Liver (tissue), 9 donors: ENCODE results near the gene PRKCD. TPM values are rescaled to one million over a fixed set of nuclear protein-coding genes. Genes with fewer than 3 reads are reported as not detected.

ENCODE experiments used
- DNase-seq: peaks from one replicate; pipeline ENCODE4 v3.0.0-alpha.2; 2017; ENCODE audit warnings: low spot score
- H3K27ac ChIP-seq, 2 donors: one replicate each; pipeline ENCODE4 v1.7.0; 2013; ENCODE audit warnings: inconsistent platforms in 2 of 2, low read length in 2 of 2, control low read depth in 1 of 2, low read depth in 1 of 2, mild to moderate bottlenecking in 1 of 2
- H3K27me3 ChIP-seq, 4 donors: one replicate each; pipeline versions ENCODE4 v1.6.1 to v1.7.0; 2013; ENCODE audit warnings: low read length in 3 of 4, inconsistent platforms in 1 of 4, mild to moderate bottlenecking in 1 of 4, moderate library complexity in 1 of 4; ENCODE audit not compliant: control insufficient read depth in 4 of 4, insufficient read depth in 4 of 4
- H3K36me3 ChIP-seq, 4 donors: one replicate each; pipeline versions ENCODE4 v1.6.1 to v1.7.0; 2013; ENCODE audit warnings: low read length in 3 of 4, mild to moderate bottlenecking in 3 of 4, low read depth in 1 of 4, moderate library complexity in 1 of 4; ENCODE audit not compliant: control insufficient read depth in 4 of 4, insufficient read depth in 3 of 4
- H3K4me1 ChIP-seq, 4 donors: one replicate each; pipeline versions ENCODE4 v1.6.1 to v1.7.0; 2013; ENCODE audit warnings: low read length in 3 of 4, mild to moderate bottlenecking in 3 of 4, moderate library complexity in 1 of 4; ENCODE audit not compliant: control insufficient read depth in 4 of 4, insufficient read depth in 4 of 4
- H3K4me3 ChIP-seq, 3 donors: one replicate each; pipeline versions ENCODE4 v1.6.1 to v1.7.0; 2013; ENCODE audit warnings: low read length in 3 of 3, control low read depth in 1 of 3, low read depth in 1 of 3, mild to moderate bottlenecking in 1 of 3
- H3K9ac ChIP-seq, 2 donors: one replicate each; pipeline ENCODE4 v1.7.0; 2013; ENCODE audit warnings: low read length in 2 of 2, mild to moderate bottlenecking in 2 of 2, moderate library complexity in 2 of 2, control low read depth in 1 of 2, low read depth in 1 of 2
- H3K9me3 ChIP-seq, 4 donors: one replicate each; pipeline versions ENCODE4 v1.6.1 to v1.7.0; 2013; ENCODE audit warnings: low read length in 3 of 4; ENCODE audit not compliant: control insufficient read depth in 4 of 4
- EGR1 ChIP-seq, 2 donors: IDR thresholded peaks; 2 replicates each; pipeline ENCODE4 v1.6.1; 2016 to 2018; ENCODE audit warnings: antibody characterized with exemption in 2 of 2, low read depth in 2 of 2
- FOXA1 ChIP-seq: IDR thresholded peaks from 2 replicates; pipeline ENCODE4 v1.6.1; 2016; ENCODE audit warnings: antibody characterized with exemption
- FOXA2 ChIP-seq: IDR thresholded peaks from 2 replicates; pipeline ENCODE4 v1.6.1; 2016; ENCODE audit warnings: antibody characterized with exemption
- GABPA ChIP-seq, 2 donors: IDR thresholded peaks in 1 of 2; conservative IDR thresholded peaks in 1 of 2; 2 replicates each; pipeline ENCODE4 v1.6.1; 2016; ENCODE audit warnings: antibody characterized with exemption in 2 of 2, mild to moderate bottlenecking in 1 of 2, moderate library complexity in 1 of 2
- HNF4A ChIP-seq, 2 donors: conservative IDR thresholded peaks; 2 replicates each; pipeline ENCODE4 v1.6.1; 2016; ENCODE audit warnings: antibody characterized with exemption in 2 of 2, mild to moderate bottlenecking in 2 of 2
- HNF4G ChIP-seq: IDR thresholded peaks from 2 replicates; pipeline ENCODE4 v1.6.1; 2016; ENCODE audit warnings: antibody characterized with exemption
- JUND ChIP-seq, 2 donors: IDR thresholded peaks; 2 replicates each; pipeline ENCODE4 v1.6.1; 2016; ENCODE audit warnings: antibody characterized with exemption in 2 of 2
- NR2F2 ChIP-seq: IDR thresholded peaks from 2 replicates; pipeline ENCODE4 v1.6.1; 2016; ENCODE audit warnings: antibody characterized with exemption
- RAD21 ChIP-seq, 2 donors: IDR thresholded peaks; 2 replicates each; pipeline ENCODE4 v1.6.1; 2016; ENCODE audit warnings: antibody characterized with exemption in 2 of 2, mild to moderate bottlenecking in 2 of 2
- RXRA ChIP-seq, 2 donors: IDR thresholded peaks; 2 replicates each; pipeline ENCODE4 v1.6.1; 2017 to 2018; ENCODE audit warnings: antibody characterized with exemption in 2 of 2, mild to moderate bottlenecking in 1 of 2
- SP1 ChIP-seq: IDR thresholded peaks from 2 replicates; pipeline ENCODE4 v1.6.1; 2018; ENCODE audit warnings: antibody characterized with exemption, mild to moderate bottlenecking
- TAF1 ChIP-seq: conservative IDR thresholded peaks from 2 replicates; pipeline ENCODE4 v1.6.1; 2016; ENCODE audit warnings: antibody characterized with exemption, mild to moderate bottlenecking
- YY1 ChIP-seq: IDR thresholded peaks from 2 replicates; pipeline ENCODE4 v1.6.1; 2016; ENCODE audit warnings: antibody characterized with exemption, mild to moderate bottlenecking
- WGBS: extraction: QIAGEN DNeasy Blood & Tissue Kit; methylation state at CpG from one replicate; pipeline ENCODE4 v1.1.7; 2013; 5-methylcytosine and 5-hydroxymethylcytosine counted together
- polyA plus RNA-seq, 2 donors: library from polyadenylated mRNA; stranded (reverse) in 1 of 2; unstranded in 1 of 2; fragments of 200-250 nt in 1 of 2; fragments of >200 nt in 1 of 2; fragmentation: Nextera tagmentation in 1 of 2; extraction: Ambion mirVana in 1 of 2; gene quantifications; one replicate each; pipeline versions ENCODE4 v1.2.1 to v1.2.3, GENCODE V29; 2013 to 2015
- total RNA-seq, 2 donors: library from RNA; depleted of rRNA; stranded (reverse); fragments of >200 nt; gene quantifications; one replicate each; pipeline ENCODE4 v1.2.3, GENCODE V29; 2014
- TF ChIP-seq, protein P1 (sequence below): fragments of 150-350 bp; IDR thresholded peaks from 2 replicates; pipeline ENCODE4 v1.5.1; 2017; ENCODE audit warnings: improper control_type of control experiment, low read depth, low read length; ENCODE audit not compliant: missing input control
- TF ChIP-seq, protein P2 (sequence below): IDR thresholded peaks from 2 replicates; pipeline ENCODE4 v1.6.1; 2016; ENCODE audit warnings: antibody characterized with exemption
- TF ChIP-seq, protein P3 (sequence below): IDR thresholded peaks from 2 replicates; pipeline ENCODE4 v1.6.1; 2016; ENCODE audit warnings: antibody characterized with exemption
- TF ChIP-seq, protein P4 (sequence below): IDR thresholded peaks from 2 replicates; pipeline ENCODE4 v1.6.1; 2016; ENCODE audit warnings: antibody characterized with exemption
- donor health status: healthy.
- donor health status: healthy.
- donor health status: healthy.
- donor health status: healthy.
- donor health status: healthy.

The PRKCD gene
- total and polyA plus RNA-seq, 4 donors = 3.1 to 7.3 (median 3.4) TPM

DNA sequence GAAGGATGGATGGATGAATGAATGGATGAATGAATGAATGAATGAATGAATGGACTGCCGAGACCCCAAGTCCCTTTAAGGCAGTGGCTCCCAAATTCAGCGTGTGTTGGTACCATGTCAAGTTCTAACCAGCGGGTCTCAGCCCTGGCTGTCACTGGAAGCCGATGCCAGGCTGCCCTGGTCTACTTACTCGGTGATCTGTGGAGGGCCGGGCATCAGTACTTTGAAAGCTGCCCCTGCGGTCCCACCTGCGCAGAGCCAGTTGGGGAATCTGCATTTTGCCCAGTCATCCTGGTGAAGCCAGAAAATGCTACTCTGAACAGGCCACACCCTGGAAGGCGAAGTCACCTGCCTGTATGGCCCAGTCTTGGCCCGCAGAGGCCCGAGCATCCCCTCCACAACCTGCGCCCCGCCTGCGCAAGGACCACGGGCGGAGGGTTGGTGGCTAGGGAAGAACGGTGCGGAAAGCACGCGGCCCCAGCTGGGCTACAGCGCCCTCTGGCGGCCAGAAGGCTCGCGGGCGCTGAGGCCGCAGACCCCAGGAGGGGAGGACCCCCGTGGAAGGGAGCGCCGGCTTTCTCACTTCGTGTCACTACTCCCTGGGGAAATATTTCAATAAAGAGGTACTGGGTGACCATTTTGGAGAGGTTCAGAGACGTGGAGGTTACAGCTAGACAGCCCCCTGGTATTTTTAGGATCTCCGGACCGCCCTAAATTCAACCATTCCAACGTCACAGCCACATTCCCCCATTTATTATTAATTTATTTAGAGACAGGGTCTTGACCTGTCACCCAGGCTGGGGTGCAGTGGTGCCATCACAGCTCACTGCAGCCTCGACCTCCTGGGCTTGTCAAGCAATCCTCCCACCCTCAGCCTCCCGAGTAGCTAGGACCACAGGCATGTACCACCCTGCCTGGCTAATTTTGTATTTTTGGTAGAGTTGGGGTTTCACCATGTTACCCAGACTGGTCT, 34.9 kb downstream of the PRKCD start:
- WGBS = 25% methylated on average over 36 of the region's 36 CpGs
- Histone ChIP-seq H3K4me3 (no peak overlapping the region), H3K4me1 (peaks cover 0 to 4% (median 1%) of the 10 kb centered on the region in 4 donors), H3K27ac (no peak overlapping the region), H3K36me3 (no peaks in the 10 kb centered on the region), H3K9ac (no peak overlapping the region), H3K27me3 (no peaks in the 10 kb centered on the region), H3K9me3 (no peaks in the 10 kb centered on the region)
- TF ChIP-seq YY1 = no peak
- peak; percentile 90 to 94 for TF ChIP-seq RAD21 (IDR thresholded peaks at IDR 0.05)
- TF ChIP-seq, protein P1, sequence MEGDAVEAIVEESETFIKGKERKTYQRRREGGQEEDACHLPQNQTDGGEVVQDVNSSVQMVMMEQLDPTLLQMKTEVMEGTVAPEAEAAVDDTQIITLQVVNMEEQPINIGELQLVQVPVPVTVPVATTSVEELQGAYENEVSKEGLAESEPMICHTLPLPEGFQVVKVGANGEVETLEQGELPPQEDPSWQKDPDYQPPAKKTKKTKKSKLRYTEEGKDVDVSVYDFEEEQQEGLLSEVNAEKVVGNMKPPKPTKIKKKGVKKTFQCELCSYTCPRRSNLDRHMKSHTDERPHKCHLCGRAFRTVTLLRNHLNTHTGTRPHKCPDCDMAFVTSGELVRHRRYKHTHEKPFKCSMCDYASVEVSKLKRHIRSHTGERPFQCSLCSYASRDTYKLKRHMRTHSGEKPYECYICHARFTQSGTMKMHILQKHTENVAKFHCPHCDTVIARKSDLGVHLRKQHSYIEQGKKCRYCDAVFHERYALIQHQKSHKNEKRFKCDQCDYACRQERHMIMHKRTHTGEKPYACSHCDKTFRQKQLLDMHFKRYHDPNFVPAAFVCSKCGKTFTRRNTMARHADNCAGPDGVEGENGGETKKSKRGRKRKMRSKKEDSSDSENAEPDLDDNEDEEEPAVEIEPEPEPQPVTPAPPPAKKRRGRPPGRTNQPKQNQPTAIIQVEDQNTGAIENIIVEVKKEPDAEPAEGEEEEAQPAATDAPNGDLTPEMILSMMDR = peak; percentile 82
- DNase-seq = peak; percentile 69

DNA sequence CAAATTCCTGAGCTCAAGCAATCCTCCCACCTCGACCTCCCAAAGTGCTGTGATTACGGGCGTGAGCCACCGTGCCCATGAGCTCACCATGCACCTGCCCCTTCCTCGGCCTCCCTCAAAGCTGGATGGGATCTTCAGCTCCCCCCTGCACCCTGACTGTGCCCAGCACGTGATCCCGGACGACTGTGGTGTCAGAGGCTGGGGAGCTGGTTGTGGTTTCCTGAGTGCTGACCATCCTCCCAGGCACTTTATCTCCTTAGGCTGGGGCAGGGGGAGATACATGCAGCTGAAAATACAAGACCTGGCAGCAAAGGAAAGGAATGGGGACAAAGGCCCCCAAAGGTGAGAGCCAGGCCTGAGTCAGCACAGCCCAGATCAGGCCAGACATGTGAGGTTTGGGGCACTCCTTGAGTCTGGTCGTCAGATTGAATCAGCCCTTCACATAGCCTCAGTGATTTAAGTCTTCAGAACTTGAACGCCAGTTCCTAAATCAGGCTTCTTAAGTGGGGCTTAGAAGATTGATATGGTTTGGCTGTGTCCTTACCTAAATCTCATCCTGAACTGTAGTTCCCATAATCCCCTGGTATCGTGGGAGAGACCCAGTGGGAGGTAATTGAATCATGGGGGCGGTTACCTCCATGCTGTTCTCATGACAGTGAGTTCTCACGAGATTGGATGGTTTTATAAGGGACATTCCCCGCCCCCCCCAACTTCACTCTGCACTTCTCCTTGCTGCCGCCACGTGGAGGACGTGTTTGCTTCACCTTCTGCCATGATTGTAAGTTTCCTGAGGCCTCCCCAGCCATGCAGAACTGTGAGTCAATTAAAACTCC, 35.8 kb downstream of the PRKCD start:
- Histone ChIP-seq H3K36me3 (no peaks in the 10 kb centered on the region), H3K9ac (no peak overlapping the region), H3K27me3 (no peaks in the 10 kb centered on the region), H3K9me3 (no peaks in the 10 kb centered on the region), H3K27ac (no peak overlapping the region), H3K4me1 (peaks cover 0 to 4% (median 1%) of the 10 kb centered on the region in 4 donors), H3K4me3 (no peak overlapping the region)
- no peak for TF ChIP-seq FOXA2
- TF ChIP-seq YY1 = no peak
- TF ChIP-seq TAF1 = no peak
- TF ChIP-seq HNF4G = no peak
- no peak for TF ChIP-seq SP1
- no peak for TF ChIP-seq GABPA (IDR thresholded peaks at IDR 0.05 in 1 of 2, conservative IDR thresholded peaks at IDR 0.05 in 1 of 2)
- TF ChIP-seq NR2F2 = no peak
- TF ChIP-seq, protein P2, sequence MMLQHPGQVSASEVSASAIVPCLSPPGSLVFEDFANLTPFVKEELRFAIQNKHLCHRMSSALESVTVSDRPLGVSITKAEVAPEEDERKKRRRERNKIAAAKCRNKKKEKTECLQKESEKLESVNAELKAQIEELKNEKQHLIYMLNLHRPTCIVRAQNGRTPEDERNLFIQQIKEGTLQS = no peak
- 71% methylated on average over 17 of the region's 17 CpGs for WGBS
- no peak for DNase-seq

DNA sequence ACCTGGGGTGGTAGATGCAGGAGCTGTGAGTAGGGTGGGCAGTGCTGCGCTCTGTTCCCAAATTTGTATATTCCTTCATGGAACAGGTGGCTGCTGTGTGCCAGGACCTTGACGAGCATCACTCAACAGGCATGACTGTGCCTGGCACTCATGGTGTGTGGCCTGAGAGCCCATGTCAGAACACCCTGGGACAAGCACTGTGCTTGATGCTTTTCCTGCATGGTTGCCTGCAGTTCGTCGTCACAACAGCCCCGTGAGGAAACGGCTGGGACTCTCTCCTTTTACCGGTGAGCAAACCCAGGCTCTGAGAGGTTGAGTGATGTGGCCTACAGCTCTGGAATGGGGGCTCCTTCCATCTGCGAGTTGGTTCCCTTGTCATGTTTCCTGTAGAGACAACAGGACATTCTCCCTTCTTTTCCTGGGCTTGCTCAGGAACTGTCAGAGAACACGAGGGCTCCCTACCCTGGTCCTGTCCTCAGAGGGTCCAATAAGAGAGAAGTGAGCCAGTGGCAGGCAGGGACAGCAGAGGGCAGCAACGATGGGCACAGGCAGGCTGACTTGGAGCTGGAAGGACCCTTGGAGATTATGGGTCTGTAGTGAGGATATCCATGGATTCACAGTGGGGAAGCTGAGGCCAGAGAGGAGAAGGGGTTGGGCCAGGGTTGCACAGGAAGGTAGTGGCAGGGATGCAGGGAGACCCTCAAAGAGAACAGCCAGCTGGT, 37.4 kb downstream of the PRKCD start:
- H3K36me3 ChIP-seq = no peaks in the 10 kb centered on the region
- no peak overlapping the region for H3K4me3 ChIP-seq
- H3K27ac ChIP-seq = no peak overlapping the region
- no peak for DNase-seq
- 81% methylated on average over 10 of the region's 10 CpGs for WGBS
- no peak overlapping the region for H3K9ac ChIP-seq
- H3K27me3 ChIP-seq = no peaks in the 10 kb centered on the region
- no peaks in the 10 kb centered on the region for H3K9me3 ChIP-seq
- TF ChIP-seq, protein P2 = no peak
- TF ChIP-seq YY1 (no peak), FOXA1 (no peak), EGR1 (IDR thresholded peaks at IDR 0.05; ENCODE audit: low read depth in 2 of 2) (no peak), RAD21 (IDR thresholded peaks at IDR 0.05) (no peak), SP1 (no peak), HNF4A (conservative IDR thresholded peaks at IDR 0.05) (no peak), HNF4G (no peak), RXRA (IDR thresholded peaks at IDR 0.05) (no peak), JUND (IDR thresholded peaks at IDR 0.05) (no peak)
- TF ChIP-seq, protein P3, sequence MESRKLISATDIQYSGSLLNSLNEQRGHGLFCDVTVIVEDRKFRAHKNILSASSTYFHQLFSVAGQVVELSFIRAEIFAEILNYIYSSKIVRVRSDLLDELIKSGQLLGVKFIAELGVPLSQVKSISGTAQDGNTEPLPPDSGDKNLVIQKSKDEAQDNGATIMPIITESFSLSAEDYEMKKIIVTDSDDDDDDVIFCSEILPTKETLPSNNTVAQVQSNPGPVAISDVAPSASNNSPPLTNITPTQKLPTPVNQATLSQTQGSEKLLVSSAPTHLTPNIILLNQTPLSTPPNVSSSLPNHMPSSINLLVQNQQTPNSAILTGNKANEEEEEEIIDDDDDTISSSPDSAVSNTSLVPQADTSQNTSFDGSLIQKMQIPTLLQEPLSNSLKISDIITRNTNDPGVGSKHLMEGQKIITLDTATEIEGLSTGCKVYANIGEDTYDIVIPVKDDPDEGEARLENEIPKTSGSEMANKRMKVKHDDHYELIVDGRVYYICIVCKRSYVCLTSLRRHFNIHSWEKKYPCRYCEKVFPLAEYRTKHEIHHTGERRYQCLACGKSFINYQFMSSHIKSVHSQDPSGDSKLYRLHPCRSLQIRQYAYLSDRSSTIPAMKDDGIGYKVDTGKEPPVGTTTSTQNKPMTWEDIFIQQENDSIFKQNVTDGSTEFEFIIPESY = no peak
- TF ChIP-seq, protein P1 = no peak
- TF ChIP-seq, protein P4, sequence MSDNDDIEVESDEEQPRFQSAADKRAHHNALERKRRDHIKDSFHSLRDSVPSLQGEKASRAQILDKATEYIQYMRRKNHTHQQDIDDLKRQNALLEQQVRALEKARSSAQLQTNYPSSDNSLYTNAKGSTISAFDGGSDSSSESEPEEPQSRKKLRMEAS = no peak
- H3K4me1 ChIP-seq = peaks cover 0 to 2% (median 1%) of the 10 kb centered on the region in 4 donors
